NCI-H187 (cell line): ENCODE results near the gene PDCD1.
"Not testable (repeated sequence)": the region's sequence is repeated elsewhere in the genome, so short reads cannot be mapped to it uniquely, and the experiment has no call there.

ENCODE experiments used
- DNase-seq, 2 experiments: peaks; one replicate each; lab custom pipeline; 2025; lab: John Stamatoyannopoulos, UW

Gene PDCD1

GRCh38 chr2:241833756-241834526, 24.8 kb downstream of the PDCD1 start:
- DNase-seq, result not testable (repeated sequence)

GRCh38 chr2:241833101-241833663, 25.5 kb downstream of the PDCD1 start:
- no peak for DNase-seq

GRCh38 chr2:241827394-241827793, 31.3 kb downstream of the PDCD1 start:
- DNase-seq, result no peak

- not testable (repeated sequence) for DNase-seq
Observed at GRCh38 chr2:241823531-241824437, 34.9 kb downstream of the PDCD1 start.

GRCh38 chr2:241822264-241822623, 36.5 kb downstream of the PDCD1 start:
- DNase-seq, result no peak

GRCh38 chr2:241821460-241822263, 37.0 kb downstream of the PDCD1 start:
- no peak for DNase-seq

- DNase-seq, result no peak
Observed at GRCh38 chr2:241820625-241821384, 37.9 kb downstream of the PDCD1 start.

GRCh38 chr2:241819947-241820624, 38.6 kb downstream of the PDCD1 start:
- not testable (repeated sequence) for DNase-seq

GRCh38 chr2:241818943-241819270, 39.8 kb downstream of the PDCD1 start:
- no peak for DNase-seq

GRCh38 chr2:241818229-241818942, 40.3 kb downstream of the PDCD1 start:
- DNase-seq, result no peak

- not testable (repeated sequence) for DNase-seq
Observed at GRCh38 chr2:241817821-241818215, 40.9 kb downstream of the PDCD1 start.

GRCh38 chr2:241817126-241817820, 41.4 kb downstream of the PDCD1 start:
- DNase-seq, result no peak

GRCh38 chr2:241816431-241817121, 42.1 kb downstream of the PDCD1 start:
- DNase-seq, result no peak

GRCh38 chr2:241815477-241816430, 42.9 kb downstream of the PDCD1 start:
- DNase-seq, result no peak

GRCh38 chr2:241814643-241815476, 43.8 kb downstream of the PDCD1 start:
- DNase-seq, result no peak

GRCh38 chr2:241814393-241814642, 44.4 kb downstream of the PDCD1 start:
- DNase-seq, result no peak
